Naive thymus-derived CD4-positive, alpha-beta T cell (primary cell): ENCODE results near the gene PAX5. TPM values are rescaled to one million over a fixed set of nuclear protein-coding genes. Genes with fewer than 3 reads are reported as not detected.

Source experiments
- ATAC-seq: fragments of 150-1000 bp; cut with Tn5 transposase; 2 replicates; pipeline ENCODE4 v1.10.0; 2021; ENCODE audit warnings: mild to moderate bottlenecking, moderate library complexity
- CTCF ChIA-PET: fragments of 350-600 bp; sonication (Branson Sonifier 250); formaldehyde crosslinking; loops from one replicate; lab custom pipeline; 2021; ENCODE audit warnings: antibody characterized with exemption; lab: Charles Lee
- POLR2A ChIA-PET: fragments of 350-600 bp; sonication (Branson Sonifier 250); formaldehyde crosslinking; loops from one replicate; lab custom pipeline; 2021; ENCODE audit warnings: antibody characterized with exemption, inconsistent platforms; lab: Charles Lee
- DNase-seq, 9 donors: peaks; one replicate each; pipeline versions ENCODE4 v3.0.0 to v3.0.0-alpha.2; 2020 to 2022; ENCODE audit warnings: mixed read lengths in 1 of 9
- H3K27ac ChIP-seq: one replicate; pipeline ENCODE4 v1.7.0; 2013; ENCODE audit warnings: mild to moderate bottlenecking, low read depth, low read length, moderate library complexity
- H3K27me3 ChIP-seq, 2 donors: one replicate each; pipeline ENCODE4 v1.7.0; 2013; ENCODE audit warnings: low read length in 2 of 2, mild to moderate bottlenecking in 2 of 2, moderate library complexity in 2 of 2; ENCODE audit not compliant: control insufficient read depth in 2 of 2, insufficient read depth in 2 of 2
- H3K36me3 ChIP-seq, 3 experiments: 1 replicate in 2 of 3; 2 replicates in 1 of 3; pipeline ENCODE4 v1.7.0; 2013; ENCODE audit warnings: low read length in 3 of 3, mild to moderate bottlenecking in 3 of 3, moderate library complexity in 1 of 3; ENCODE audit not compliant: insufficient read depth in 3 of 3, control insufficient read depth in 2 of 3
- H3K4me1 ChIP-seq, 2 donors: one replicate each; pipeline ENCODE4 v1.7.0; 2013; ENCODE audit warnings: low read length in 2 of 2, mild to moderate bottlenecking in 2 of 2, moderate library complexity in 1 of 2; ENCODE audit not compliant: control insufficient read depth in 2 of 2, insufficient read depth in 2 of 2
- H3K4me3 ChIP-seq: 2 replicates; pipeline ENCODE4 v1.7.0; 2013; ENCODE audit warnings: mild to moderate bottlenecking, low read length
- H3K9me3 ChIP-seq, 3 experiments: 1 replicate in 2 of 3; 2 replicates in 1 of 3; pipeline ENCODE4 v1.7.0; 2013; ENCODE audit warnings: low read length in 3 of 3; ENCODE audit not compliant: control insufficient read depth in 2 of 3
- H3K27ac Mint-ChIP-seq, 9 donors: one replicate each; pipeline ENCODE4 v1.8.0; 2020 to 2022; ENCODE audit warnings: mixed read lengths in 9 of 9, mild to moderate bottlenecking in 8 of 9, moderate library complexity in 5 of 9, inconsistent platforms in 2 of 9
- H3K27me3 Mint-ChIP-seq, 5 donors: one replicate each; pipeline ENCODE4 v1.8.0; 2021 to 2022; ENCODE audit warnings: mixed read lengths in 5 of 5, mild to moderate bottlenecking in 1 of 5
- H3K36me3 Mint-ChIP-seq, 5 donors: one replicate each; pipeline ENCODE4 v1.8.0; 2020 to 2022; ENCODE audit warnings: mixed read lengths in 5 of 5, mild to moderate bottlenecking in 3 of 5, inconsistent platforms in 1 of 5
- H3K4me1 Mint-ChIP-seq, 7 donors: one replicate each; pipeline ENCODE4 v1.8.0; 2020 to 2022; ENCODE audit warnings: mixed read lengths in 7 of 7, mild to moderate bottlenecking in 3 of 7, inconsistent platforms in 1 of 7
- H3K4me3 Mint-ChIP-seq, 10 donors: one replicate each; pipeline ENCODE4 v1.8.0; 2020 to 2022; ENCODE audit warnings: mild to moderate bottlenecking in 10 of 10, mixed read lengths in 10 of 10, moderate library complexity in 6 of 10, inconsistent platforms in 2 of 10
- H3K9me3 Mint-ChIP-seq, 11 donors: one replicate each; pipeline ENCODE4 v1.8.0; 2020 to 2022; ENCODE audit warnings: mixed read lengths in 11 of 11, mild to moderate bottlenecking in 4 of 11, inconsistent platforms in 1 of 11, moderate library complexity in 1 of 11
- intact Hi-C, 2 donors: fragments of 100-400 bp; cut with micrococcal nuclease; formaldehyde crosslinking; loops; one replicate each; pipeline ENCODE4 v1.15.1; 2023
- polyA plus RNA-seq, 2 donors: library from polyadenylated mRNA; unstranded; fragments of 300-500 nt; fragmentation: Illumina TruSeq; gene quantifications; one replicate each; pipeline ENCODE4 v1.2.3, GENCODE V29; 2021
- total RNA-seq, 6 experiments: library from RNA in 5 of 6; stranded (reverse) in 5 of 6; gene quantifications; 1 replicate in 5 of 6; 2 replicates in 1 of 6; pipeline ENCODE4 v1.2.3 and lab custom pipeline; 2021 to 2026

Gene PAX5
- total and polyA plus RNA-seq, 7 experiments from 2014 or later, result 0.10 to 8.0 (median 0.38) TPM; not detected in 1

- H3K27ac ChIP-seq, result no peak overlapping the region
- peaks cover 18 to 50% (median 37%) of the 10 kb centered on the region in 7 donors for H3K4me1 Mint-ChIP-seq
- CTCF ChIA-PET, result no interaction called here
Measured at GRCh38 chr9:37027582-37028419, 6.3 kb downstream of the PAX5 start.

GRCh38 chr9:37026931-37027581 lies 7.0 kb downstream of the PAX5 start:
- Histone ChIP-seq H3K4me1 (peaks cover 25 to 56% of the 10 kb centered on the region in 2 donors), H3K27ac (no peak overlapping the region), H3K36me3 (no peaks in the 10 kb centered on the region), H3K27me3 (peaks cover 34 to 53% of the 10 kb centered on the region in 2 donors), H3K9me3 (no peaks in the 10 kb centered on the region), H3K4me3 (peak overlapping the region; percentile 29)
- Mint-ChIP-seq H3K9me3 (peaks cover 0 to 5% (median 0%) of the 10 kb centered on the region in 11 donors), H3K4me1 (peaks cover 18 to 50% (median 35%) of the 10 kb centered on the region in 7 donors), H3K27me3 (peaks cover 73 to 95% (median 80%) of the 10 kb centered on the region in 5 donors), H3K36me3 (peaks cover 0 to 6% (median 2%) of the 10 kb centered on the region in 5 donors), H3K4me3 (peak overlapping the region in 9 of 10 donors; percentile 25 to 77 (median 61)), H3K27ac (no peak overlapping the region)
- POLR2A ChIA-PET, result no interaction called here
- CTCF ChIA-PET, result no interaction called here
- DNase-seq (no peak), ATAC-seq (no peak)
- intact Hi-C loops, result loop anchor here in 1 of 2 donors (1.0 kb wide), 4 partner anchors 9 to 458 kb away; partner anchors contain the start of genes POLR1E and ZCCHC7

More at GRCh38 chr9:37027582-37028419, 6.3 kb downstream of the PAX5 start:
- peaks cover 73 to 95% (median 81%) of the 10 kb centered on the region in 5 donors for H3K27me3 Mint-ChIP-seq
- DNase-seq (peak; percentile 67 to 87 (median 77)), ATAC-seq (peak; percentile 96)
- Histone ChIP-seq H3K9me3 (no peaks in the 10 kb centered on the region), H3K4me3 (peak overlapping the region; percentile 29), H3K4me1 (peaks cover 25 to 56% of the 10 kb centered on the region in 2 donors), H3K36me3 (no peaks in the 10 kb centered on the region), H3K27me3 (peaks cover 34 to 56% of the 10 kb centered on the region in 2 donors)
- H3K4me3 Mint-ChIP-seq, result peak overlapping the region; percentile 38 to 77 (median 62)
- H3K36me3 Mint-ChIP-seq, result peaks cover 0 to 6% (median 3%) of the 10 kb centered on the region in 5 donors
- peaks cover 0 to 5% (median 0%) of the 10 kb centered on the region in 11 donors for H3K9me3 Mint-ChIP-seq
- intact Hi-C loops, result loop anchor here in 1 of 2 donors (1.0 kb wide), 4 partner anchors 8 to 458 kb away; partner anchors contain the start of genes POLR1E and ZCCHC7
- POLR2A ChIA-PET, result interaction anchor here (0.5 kb wide), 1 partner anchor 16 kb away, joined by 3 read pairs; no protein-coding TSS in a partner anchor
- peak overlapping the region in 1 of 9 donors; percentile 42 for H3K27ac Mint-ChIP-seq

- Mint-ChIP-seq H3K36me3 (peaks cover 0 to 6% (median 2%) of the 10 kb centered on the region in 5 donors), H3K27ac (no peak overlapping the region), H3K4me3 (peak overlapping the region; percentile 60 to 84 (median 76)), H3K4me1 (peaks cover 18 to 50% (median 35%) of the 10 kb centered on the region in 7 donors), H3K9me3 (peaks cover 0 to 5% (median 0%) of the 10 kb centered on the region in 11 donors), H3K27me3 (peaks cover 73 to 94% (median 81%) of the 10 kb centered on the region in 5 donors)
- DNase-seq, result no peak
- CTCF ChIA-PET, result no interaction called here
- POLR2A ChIA-PET, result no interaction called here
- ATAC-seq, result no peak
- Histone ChIP-seq H3K4me1 (peaks cover 25 to 56% of the 10 kb centered on the region in 2 donors), H3K9me3 (no peaks in the 10 kb centered on the region), H3K36me3 (no peaks in the 10 kb centered on the region), H3K27ac (no peak overlapping the region), H3K4me3 (peak overlapping the region; percentile 29), H3K27me3 (peaks cover 34 to 53% of the 10 kb centered on the region in 2 donors)
- intact Hi-C loops, result no loop called here
Measured at GRCh38 chr9:37026113-37026930, 7.7 kb downstream of the PAX5 start.

DNA sequence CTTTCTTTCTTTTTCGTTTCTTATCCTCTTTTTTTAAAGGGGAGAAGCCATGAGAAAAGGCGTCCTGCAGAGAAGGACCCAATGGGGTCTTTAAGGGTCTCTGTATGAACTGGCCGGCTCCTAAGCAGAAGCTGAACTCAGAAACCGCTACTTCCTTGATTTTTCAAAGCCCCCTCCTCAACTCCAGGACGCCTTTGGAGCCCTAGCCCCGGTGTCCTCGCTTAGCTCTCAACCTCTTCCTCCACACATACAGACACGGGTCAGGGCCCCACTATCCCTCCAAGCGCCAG lies 8.3 kb downstream of the PAX5 start:
- intact Hi-C loops, result no loop called here
- CTCF ChIA-PET, result no interaction called here
- peaks cover 74 to 94% (median 81%) of the 10 kb centered on the region in 5 donors for H3K27me3 Mint-ChIP-seq
- H3K36me3 ChIP-seq, result no peaks in the 10 kb centered on the region
- H3K4me3 ChIP-seq, result peak overlapping the region; percentile 11
- peaks cover 0 to 6% (median 2%) of the 10 kb centered on the region in 5 donors for H3K36me3 Mint-ChIP-seq
- peaks cover 0 to 5% (median 0%) of the 10 kb centered on the region in 11 donors for H3K9me3 Mint-ChIP-seq
- no peaks in the 10 kb centered on the region for H3K9me3 ChIP-seq
- no peak overlapping the region for H3K27ac Mint-ChIP-seq
- no peak for ATAC-seq
- H3K4me1 ChIP-seq, result peaks cover 25 to 56% of the 10 kb centered on the region in 2 donors
- peak overlapping the region; percentile 60 to 84 (median 76) for H3K4me3 Mint-ChIP-seq
- H3K27me3 ChIP-seq, result peaks cover 29 to 53% of the 10 kb centered on the region in 2 donors
- peaks cover 17 to 50% (median 35%) of the 10 kb centered on the region in 7 donors for H3K4me1 Mint-ChIP-seq
- POLR2A ChIA-PET, result no interaction called here
- no peak overlapping the region for H3K27ac ChIP-seq
- no peak for DNase-seq

- Histone ChIP-seq H3K36me3 (no peaks in the 10 kb centered on the region), H3K4me3 (peak overlapping the region; percentile 11)
Measured at GRCh38 chr9:37025071-37025822, 8.8 kb downstream of the PAX5 start.

More at GRCh38 chr9:37025071-37025822, 8.8 kb downstream of the PAX5 start:
- ATAC-seq, result no peak
- H3K36me3 Mint-ChIP-seq, result peaks cover 0 to 6% (median 2%) of the 10 kb centered on the region in 5 donors
- Histone ChIP-seq H3K4me1 (peaks cover 25 to 51% of the 10 kb centered on the region in 2 donors), H3K27me3 (peaks cover 26 to 51% of the 10 kb centered on the region in 2 donors), H3K27ac (no peak overlapping the region), H3K9me3 (no peaks in the 10 kb centered on the region)
- peaks cover 13 to 45% (median 30%) of the 10 kb centered on the region in 7 donors for H3K4me1 Mint-ChIP-seq
- ChIA-PET CTCF (no interaction called here), POLR2A (no interaction called here)
- H3K4me3 Mint-ChIP-seq, result peak overlapping the region; percentile 69 to 84 (median 76)
- peaks cover 0 to 5% (median 0%) of the 10 kb centered on the region in 11 donors for H3K9me3 Mint-ChIP-seq
- no peak overlapping the region for H3K27ac Mint-ChIP-seq
- peaks cover 73 to 94% (median 81%) of the 10 kb centered on the region in 5 donors for H3K27me3 Mint-ChIP-seq
- no peak for DNase-seq
- intact Hi-C loops, result no loop called here
